ENCODE measurements around the gene ITPR2.

Gene ITPR2

GRCh38 chr12:26360062-26360461 is 472.9 kb downstream of the ITPR2 start:
- TF ChIP-seq EZH2 (optimal IDR thresholded peaks at IDR 0.05; ENCODE audit: low read depth, low read length) (no peak), EZH2phosphoT487 (IDR thresholded peaks at IDR 0.05; ENCODE audit: low read length) (no peak)
- TF ChIP-seq, protein P1, sequence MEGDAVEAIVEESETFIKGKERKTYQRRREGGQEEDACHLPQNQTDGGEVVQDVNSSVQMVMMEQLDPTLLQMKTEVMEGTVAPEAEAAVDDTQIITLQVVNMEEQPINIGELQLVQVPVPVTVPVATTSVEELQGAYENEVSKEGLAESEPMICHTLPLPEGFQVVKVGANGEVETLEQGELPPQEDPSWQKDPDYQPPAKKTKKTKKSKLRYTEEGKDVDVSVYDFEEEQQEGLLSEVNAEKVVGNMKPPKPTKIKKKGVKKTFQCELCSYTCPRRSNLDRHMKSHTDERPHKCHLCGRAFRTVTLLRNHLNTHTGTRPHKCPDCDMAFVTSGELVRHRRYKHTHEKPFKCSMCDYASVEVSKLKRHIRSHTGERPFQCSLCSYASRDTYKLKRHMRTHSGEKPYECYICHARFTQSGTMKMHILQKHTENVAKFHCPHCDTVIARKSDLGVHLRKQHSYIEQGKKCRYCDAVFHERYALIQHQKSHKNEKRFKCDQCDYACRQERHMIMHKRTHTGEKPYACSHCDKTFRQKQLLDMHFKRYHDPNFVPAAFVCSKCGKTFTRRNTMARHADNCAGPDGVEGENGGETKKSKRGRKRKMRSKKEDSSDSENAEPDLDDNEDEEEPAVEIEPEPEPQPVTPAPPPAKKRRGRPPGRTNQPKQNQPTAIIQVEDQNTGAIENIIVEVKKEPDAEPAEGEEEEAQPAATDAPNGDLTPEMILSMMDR (IDR thresholded peaks at IDR 0.05; ENCODE audit: low read length), result no peak
- DNase-seq, result no peak

DNA sequence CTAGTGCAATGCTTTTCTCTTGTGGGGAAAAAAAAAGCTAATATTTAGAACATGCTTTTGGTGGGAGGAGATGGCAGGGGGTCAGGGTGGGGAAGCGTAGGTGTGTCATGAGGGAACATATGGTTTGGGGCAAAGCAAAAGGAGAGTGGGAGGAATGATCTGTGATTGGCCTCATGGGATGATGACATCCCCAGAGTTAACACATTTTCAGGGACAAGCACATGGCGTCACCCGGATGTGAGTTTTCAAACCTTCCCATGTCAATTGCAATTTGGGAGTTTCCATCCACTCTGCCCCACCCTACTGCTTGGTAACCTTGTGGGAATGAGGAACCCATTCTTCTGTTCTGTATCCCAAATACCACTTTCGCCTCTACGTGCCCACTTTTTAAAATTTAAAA is 473.4 kb downstream of the ITPR2 start:
- no peak overlapping the region for H3K4me3 ChIP-seq (ENCODE audit: low read length)
- H3F3A ChIP-seq (ENCODE audit: insufficient read depth, low read length), result no peaks in the 10 kb centered on the region
- H3K4me1 ChIP-seq (ENCODE audit: low read length), result no peaks in the 10 kb centered on the region
- H3K9ac ChIP-seq (ENCODE audit: low read length), result no peak overlapping the region
- H3K4me2 ChIP-seq (ENCODE audit: low read depth, low read length), result no peak overlapping the region
- no peaks in the 10 kb centered on the region for H3K36me3 ChIP-seq (replicated peaks; ENCODE audit: insufficient read depth, low read length)
- no peak for DNase-seq
- H2AFZ ChIP-seq (ENCODE audit: low read length), result no peak overlapping the region
- no peak overlapping the region for H3K27ac ChIP-seq (ENCODE audit: low read length)
- TF ChIP-seq EZH2 (optimal IDR thresholded peaks at IDR 0.05; ENCODE audit: low read depth, low read length) (no peak), EZH2phosphoT487 (IDR thresholded peaks at IDR 0.05; ENCODE audit: low read length) (no peak)
- TF ChIP-seq, protein P1 (IDR thresholded peaks at IDR 0.05; ENCODE audit: low read length), result no peak
- no peaks in the 10 kb centered on the region for H3K79me2 ChIP-seq (ENCODE audit: low read length)
- no peaks in the 10 kb centered on the region for H3K27me3 ChIP-seq (replicated peaks; ENCODE audit: insufficient read depth, low read length)
- H3K9me3 ChIP-seq (replicated peaks; ENCODE audit: insufficient read depth, low read length), result no peaks in the 10 kb centered on the region
- H3K9me2 ChIP-seq (replicated peaks; ENCODE audit: insufficient read depth, low read length), result no peaks in the 10 kb centered on the region
- H4K20me1 ChIP-seq (ENCODE audit: insufficient read depth, low read length), result no peaks in the 10 kb centered on the region

More at GRCh38 chr12:26360062-26360461, 472.9 kb downstream of the ITPR2 start:
- Histone ChIP-seq H3K4me1 (ENCODE audit: low read length) (no peaks in the 10 kb centered on the region), H3K9me3 (replicated peaks; ENCODE audit: insufficient read depth, low read length) (no peaks in the 10 kb centered on the region), H3K27ac (ENCODE audit: low read length) (no peak overlapping the region), H3K4me2 (ENCODE audit: low read depth, low read length) (no peak overlapping the region), H3K9me2 (replicated peaks; ENCODE audit: insufficient read depth, low read length) (no peaks in the 10 kb centered on the region), H3F3A (ENCODE audit: insufficient read depth, low read length) (no peaks in the 10 kb centered on the region), H4K20me1 (ENCODE audit: insufficient read depth, low read length) (no peaks in the 10 kb centered on the region), H3K79me2 (ENCODE audit: low read length) (no peaks in the 10 kb centered on the region), H3K4me3 (ENCODE audit: low read length) (no peak overlapping the region), H3K36me3 (replicated peaks; ENCODE audit: insufficient read depth, low read length) (no peaks in the 10 kb centered on the region), H3K27me3 (replicated peaks; ENCODE audit: insufficient read depth, low read length) (no peaks in the 10 kb centered on the region), H2AFZ (ENCODE audit: low read length) (no peak overlapping the region), H3K9ac (ENCODE audit: low read length) (no peak overlapping the region)

- Histone ChIP-seq H3K79me2 (ENCODE audit: low read length) (no peaks in the 10 kb centered on the region), H3K9me3 (replicated peaks; ENCODE audit: insufficient read depth, low read length) (no peaks in the 10 kb centered on the region), H3K27ac (ENCODE audit: low read length) (no peak overlapping the region), H3F3A (ENCODE audit: insufficient read depth, low read length) (no peaks in the 10 kb centered on the region), H3K9ac (ENCODE audit: low read length) (no peak overlapping the region), H3K9me2 (replicated peaks; ENCODE audit: insufficient read depth, low read length) (no peaks in the 10 kb centered on the region), H3K4me1 (ENCODE audit: low read length) (no peaks in the 10 kb centered on the region), H3K4me2 (ENCODE audit: low read depth, low read length) (no peak overlapping the region), H3K27me3 (replicated peaks; ENCODE audit: insufficient read depth, low read length) (no peaks in the 10 kb centered on the region), H4K20me1 (ENCODE audit: insufficient read depth, low read length) (no peaks in the 10 kb centered on the region), H2AFZ (ENCODE audit: low read length) (no peak overlapping the region), H3K4me3 (ENCODE audit: low read length) (no peak overlapping the region), H3K36me3 (replicated peaks; ENCODE audit: insufficient read depth, low read length) (no peaks in the 10 kb centered on the region)
- DNase-seq, result no peak
- TF ChIP-seq EZH2phosphoT487 (IDR thresholded peaks at IDR 0.05; ENCODE audit: low read length) (no peak), EZH2 (optimal IDR thresholded peaks at IDR 0.05; ENCODE audit: low read depth, low read length) (no peak)
- TF ChIP-seq, protein P1 (IDR thresholded peaks at IDR 0.05; ENCODE audit: low read length), result no peak
Measured at GRCh38 chr12:26358651-26359050, 474.3 kb downstream of the ITPR2 start.

Measured in MM.1S (cell line).